IMR-90 (cell line): ENCODE data around the gene APAF1. TPM values are rescaled to one million over a fixed set of nuclear protein-coding genes. Genes with fewer than 3 reads are reported as not detected.

Experiments
- microRNA-seq, 2 experiments: library from miRNA; stranded (forward) in 1 of 2; unstranded in 1 of 2; fragments of 10-50 nt in 1 of 2; fragments of <30 nt in 1 of 2; gene quantifications in 1 of 2; microRNA quantifications in 1 of 2; one replicate each; pipeline versions ENCODE3 to v1.1.0; 2013 to 2020; ENCODE audit not compliant: insufficient read depth in 1 of 2, insufficient read length in 1 of 2, unreplicated experiment in 1 of 2
- polyA plus RNA-seq, 3 experiments: library from polyadenylated mRNA; depleted of rRNA; stranded (reverse); fragments of >200 nt; gene quantifications; 2 replicates each; pipeline ENCODE4 v1.2.3, GENCODE V29; 2012; ENCODE audit warnings: low replicate concordance in 1 of 3
- small RNA-seq, 5 experiments: library from RNA; depleted of rRNA; stranded (forward); fragments of <200 nt; gene quantifications; one replicate each; pipeline ENCODE3, GENCODE V24; 2012
- total RNA-seq: library from RNA; depleted of rRNA; stranded (reverse); fragments of >200 nt; gene quantifications from 2 replicates; pipeline ENCODE4 v1.2.3, GENCODE V29; 2012; rRNA removed

The APAF1 gene
- total and polyA plus RNA-seq, 2 of the 4 experiments (the other 2 are of a cell fraction) = 10.9 to 32.8 TPM

Small RNA genes within 50 kb of the gene (microRNA-seq; reads per million reads assigned to microRNA genes)
- gene SNORA53 (ENCODE audit: insufficient read depth, insufficient read length) = not detected

Small RNA genes within 50 kb of the gene (small RNA-seq; reads per million reads assigned to genes)
- gene SNORA53 = 12.7 to 263 (median 41.6) reads per million in 5 experiments

Other genes with a start within 250 kb of the APAF1 start
- gene TMPO, start 129.7 kb upstream of the APAF1 start, total RNA-seq = 62.0 and 102 TPM in 2 replicates
- gene TMPO, start 129.7 kb upstream of the APAF1 start, polyA plus RNA-seq (2012; rRNA removed) = 27.5 and 30.0 TPM in 2 replicates
- gene SLC25A3, start 51.6 kb upstream of the APAF1 start, total RNA-seq = 861 and 1,218 TPM in 2 replicates
- 601 and 657 TPM in 2 replicates for gene SLC25A3, start 51.6 kb upstream of the APAF1 start, polyA plus RNA-seq (2012; rRNA removed)
- gene IKBIP, start 502 bp upstream of the APAF1 start, total RNA-seq = 37.1 and 88.3 TPM in 2 replicates
- gene IKBIP, start 502 bp upstream of the APAF1 start, polyA plus RNA-seq (2012; rRNA removed) = 48.7 and 52.7 TPM in 2 replicates